Measurements from ENCODE around the gene RAMACL. TPM values are rescaled to one million over a fixed set of nuclear protein-coding genes. Genes with fewer than 3 reads are reported as not detected.

Gene RAMACL
- total RNA-seq, 4 donors from 2014 or later, result 8.2 to 10.8 (median 9.1) TPM

DNA sequence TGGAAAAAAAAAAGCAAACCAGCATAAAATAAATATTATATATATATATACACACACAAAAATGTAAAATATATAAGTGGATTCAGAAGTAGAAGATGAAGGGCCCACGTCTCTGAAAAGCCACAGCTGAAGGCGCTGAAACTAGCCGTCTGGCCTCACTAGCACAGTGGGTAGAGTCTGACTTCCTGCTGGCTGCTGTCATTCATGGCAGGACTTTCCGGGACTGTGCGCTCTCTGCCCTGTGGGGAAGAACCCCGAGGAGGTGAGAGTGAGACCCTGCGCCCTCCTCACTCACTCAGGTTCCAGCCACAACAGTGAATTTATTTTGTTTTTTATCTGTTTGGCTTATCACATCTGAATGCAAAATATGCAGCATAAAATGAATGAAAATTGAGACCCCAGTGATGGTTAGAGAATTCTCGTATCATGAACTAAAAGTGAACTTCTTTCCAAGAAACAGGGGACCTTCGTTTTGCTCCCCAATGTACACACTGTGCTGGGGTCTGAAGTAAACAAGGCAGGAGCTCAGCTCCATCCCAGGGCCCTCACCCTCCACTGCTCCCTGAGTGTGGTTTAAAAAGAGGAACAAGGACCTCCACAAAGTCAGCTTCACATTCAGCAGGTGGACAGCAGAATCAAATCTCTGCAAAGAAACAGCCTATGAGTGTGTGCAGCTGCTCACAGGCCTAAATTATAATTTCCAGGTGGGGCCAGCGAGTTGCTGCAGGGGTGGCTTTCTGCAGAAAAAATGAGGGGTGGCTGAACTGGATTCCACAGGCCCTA lies 1.3 kb upstream of the RAMACL start:
- no peaks in the 10 kb centered on the region for H3K9me3 ChIP-seq
- H3K27ac ChIP-seq, result no peak overlapping the region
- H3K27me3 ChIP-seq, result no peaks in the 10 kb centered on the region
- WGBS, 2 donors, result 71 to 75% methylated on average over 10 of the region's 10 CpGs
- peaks cover 0 to 43% (median 14%) of the 10 kb centered on the region in 4 donors for H3K4me1 ChIP-seq
- TF ChIP-seq EP300 (IDR thresholded peaks at IDR 0.05) (no peak), POLR2A (IDR thresholded peaks at IDR 0.05) (no peak)
- TF ChIP-seq, protein P1, sequence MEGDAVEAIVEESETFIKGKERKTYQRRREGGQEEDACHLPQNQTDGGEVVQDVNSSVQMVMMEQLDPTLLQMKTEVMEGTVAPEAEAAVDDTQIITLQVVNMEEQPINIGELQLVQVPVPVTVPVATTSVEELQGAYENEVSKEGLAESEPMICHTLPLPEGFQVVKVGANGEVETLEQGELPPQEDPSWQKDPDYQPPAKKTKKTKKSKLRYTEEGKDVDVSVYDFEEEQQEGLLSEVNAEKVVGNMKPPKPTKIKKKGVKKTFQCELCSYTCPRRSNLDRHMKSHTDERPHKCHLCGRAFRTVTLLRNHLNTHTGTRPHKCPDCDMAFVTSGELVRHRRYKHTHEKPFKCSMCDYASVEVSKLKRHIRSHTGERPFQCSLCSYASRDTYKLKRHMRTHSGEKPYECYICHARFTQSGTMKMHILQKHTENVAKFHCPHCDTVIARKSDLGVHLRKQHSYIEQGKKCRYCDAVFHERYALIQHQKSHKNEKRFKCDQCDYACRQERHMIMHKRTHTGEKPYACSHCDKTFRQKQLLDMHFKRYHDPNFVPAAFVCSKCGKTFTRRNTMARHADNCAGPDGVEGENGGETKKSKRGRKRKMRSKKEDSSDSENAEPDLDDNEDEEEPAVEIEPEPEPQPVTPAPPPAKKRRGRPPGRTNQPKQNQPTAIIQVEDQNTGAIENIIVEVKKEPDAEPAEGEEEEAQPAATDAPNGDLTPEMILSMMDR (IDR thresholded peaks at IDR 0.05), result no peak
- no peak for DNase-seq (ENCODE audit: low spot score in 2 of 2)
- H3K36me3 ChIP-seq, result no peaks in the 10 kb centered on the region
- H3K4me3 ChIP-seq, result no peak overlapping the region

DNA sequence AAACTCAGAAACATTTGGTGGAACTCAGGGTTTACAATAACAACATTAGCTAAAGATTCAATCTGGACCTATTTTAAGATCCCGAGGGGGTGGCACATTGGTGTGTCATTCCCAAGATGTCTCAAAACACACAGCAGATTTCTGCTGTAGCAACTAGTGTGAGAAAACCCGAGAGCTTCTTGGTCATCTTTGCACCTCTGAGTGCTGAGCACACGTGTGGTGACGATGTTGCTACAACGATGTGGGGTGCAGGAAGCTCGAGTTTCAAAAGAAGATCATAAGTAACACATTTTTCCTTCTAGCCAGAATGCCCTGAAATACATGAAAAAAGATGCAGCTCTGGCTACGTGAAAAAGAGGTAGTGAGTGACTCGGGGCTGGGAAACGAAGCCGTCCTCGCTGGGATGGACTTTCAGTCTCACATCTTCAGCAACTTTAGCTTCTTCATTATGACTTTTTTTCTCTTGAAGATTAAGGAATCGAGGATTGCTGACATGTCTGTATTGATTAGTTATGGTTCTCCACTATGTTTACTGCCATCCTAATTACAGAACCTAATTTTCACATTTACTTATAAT lies 1.5 kb downstream of the RAMACL start:
- 83 to 85% methylated on average over 12 of the region's 12 CpGs for WGBS, 2 donors
- Histone ChIP-seq H3K27ac (no peak overlapping the region), H3K27me3 (no peaks in the 10 kb centered on the region), H3K4me1 (peaks cover 0 to 48% (median 9%) of the 10 kb centered on the region in 4 donors), H3K9me3 (no peaks in the 10 kb centered on the region), H3K36me3 (no peaks in the 10 kb centered on the region), H3K4me3 (no peak overlapping the region)
- TF ChIP-seq EP300 (IDR thresholded peaks at IDR 0.05) (no peak), POLR2A (IDR thresholded peaks at IDR 0.05) (no peak)
- TF ChIP-seq, protein P1 (IDR thresholded peaks at IDR 0.05), result no peak
- DNase-seq (ENCODE audit: low spot score in 2 of 2), result no peak

DNA sequence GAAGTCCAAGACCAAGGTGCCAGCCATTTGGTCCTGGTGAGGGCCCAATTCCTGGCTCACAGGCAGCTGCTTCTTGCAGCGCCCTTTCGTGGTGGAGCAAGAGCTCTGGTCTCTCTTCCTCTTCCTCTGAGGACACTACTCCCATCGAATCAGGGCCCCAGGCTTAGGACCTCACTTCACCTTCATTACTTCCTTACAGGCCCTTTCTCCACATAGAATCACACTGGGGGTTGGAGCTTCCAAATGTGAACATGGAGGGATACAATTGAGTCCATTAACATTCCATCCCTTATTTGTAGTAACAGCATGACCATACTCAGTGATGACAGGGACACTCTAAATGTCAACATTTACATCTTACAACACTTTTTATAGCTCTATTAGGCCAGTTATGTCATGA lies 2.3 kb downstream of the RAMACL start:
- H3K27ac ChIP-seq, result no peak overlapping the region
- DNase-seq (ENCODE audit: low spot score in 2 of 2), result no peak
- 66 to 74% methylated on average over 3 of the region's 3 CpGs for WGBS, 2 donors

DNA sequence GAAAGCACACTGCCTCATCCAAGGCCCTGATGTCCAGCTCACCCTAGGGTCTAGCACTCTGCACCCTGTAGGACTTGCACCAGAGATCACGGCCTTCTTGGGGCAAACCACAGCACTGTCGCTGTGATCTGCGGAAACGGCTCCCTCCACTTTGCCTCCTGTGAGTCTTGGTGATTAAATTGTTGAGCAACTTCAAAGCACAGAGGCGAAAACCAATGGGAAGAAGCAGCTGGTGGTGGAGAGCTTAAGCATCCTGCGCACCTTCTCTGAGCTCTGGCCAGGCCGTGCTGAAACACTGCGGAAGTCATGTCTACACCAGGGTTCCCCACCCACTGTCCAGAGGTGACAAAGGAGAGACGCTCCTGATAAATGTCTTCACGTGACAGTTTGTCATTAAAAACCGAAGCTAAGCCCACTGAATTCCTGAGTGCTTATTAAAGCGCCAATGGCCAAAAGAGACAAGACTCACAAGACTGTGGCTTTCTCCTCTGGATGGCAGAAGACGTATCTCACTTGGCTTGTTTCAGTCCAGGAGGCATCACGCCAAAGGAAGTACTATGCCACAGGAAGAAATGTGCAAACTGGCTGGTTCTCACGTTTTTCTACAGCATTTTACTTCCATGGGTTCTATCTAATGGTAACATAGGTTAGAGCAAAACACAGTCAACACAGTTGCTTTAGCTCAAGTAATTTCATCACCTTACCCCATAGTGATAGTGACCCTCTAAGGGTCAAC lies 3.1 kb downstream of the RAMACL start:
- H3K27ac ChIP-seq, result no peak overlapping the region

More for the DNA sequence above, 2.3 kb downstream of the RAMACL start:
- Histone ChIP-seq H3K9me3 (no peaks in the 10 kb centered on the region), H3K36me3 (no peaks in the 10 kb centered on the region), H3K27me3 (no peaks in the 10 kb centered on the region), H3K4me1 (peaks cover 0 to 41% (median 4%) of the 10 kb centered on the region in 4 donors), H3K4me3 (no peak overlapping the region)
- TF ChIP-seq, protein P1 (IDR thresholded peaks at IDR 0.05), result no peak
- TF ChIP-seq EP300 (IDR thresholded peaks at IDR 0.05) (no peak), POLR2A (IDR thresholded peaks at IDR 0.05) (no peak)

More for the DNA sequence above, 3.1 kb downstream of the RAMACL start:
- Histone ChIP-seq H3K9me3 (no peaks in the 10 kb centered on the region), H3K36me3 (no peaks in the 10 kb centered on the region), H3K4me1 (peaks cover 0 to 33% (median under 1%) of the 10 kb centered on the region in 4 donors), H3K27me3 (no peaks in the 10 kb centered on the region), H3K4me3 (no peak overlapping the region)
- WGBS, 2 donors, result 77 to 82% methylated on average over 15 of the region's 15 CpGs
- DNase-seq (ENCODE audit: low spot score in 2 of 2), result no peak
- TF ChIP-seq POLR2A (IDR thresholded peaks at IDR 0.05), result no peak
- TF ChIP-seq EP300 (IDR thresholded peaks at IDR 0.05), result no peak
- TF ChIP-seq, protein P1 (IDR thresholded peaks at IDR 0.05), result no peak

Measured in tibial nerve (tissue), 4 donors.